Keratinocyte (primary cell): ENCODE measurements around the gene CARMIL3. TPM values are rescaled to one million over a fixed set of nuclear protein-coding genes. Genes with fewer than 3 reads are reported as not detected.

Experiments
- DNase-seq: peaks from one replicate; pipeline ENCODE4 v3.0.0-alpha.2; 2011; ENCODE audit warnings: low read depth, missing footprints, low spot score
- FAIRE-seq: peaks from 2 replicates; lab custom pipeline; 2011; peaks lifted over from hg19 to GRCh38; lab: Jason Lieb, UNC
- H2AFZ ChIP-seq: 2 replicates; pipeline ENCODE4 v1.6.0; 2012; ENCODE audit warnings: low read length, control low read depth, inconsistent platforms; ENCODE audit not compliant: control insufficient read depth
- H3K27ac ChIP-seq: 2 replicates; pipeline ENCODE4 v1.5.1; 2011; ENCODE audit warnings: low read length; ENCODE audit not compliant: control insufficient read depth, insufficient read depth
- H3K27me3 ChIP-seq: 3 replicates; pipeline ENCODE4 v1.6.0; 2011; ENCODE audit warnings: low read length; ENCODE audit not compliant: control insufficient read depth, insufficient read depth; ENCODE audit errors: extremely low read depth
- H3K36me3 ChIP-seq, 2 experiments: 2 replicates in 1 of 2; 3 replicates in 1 of 2; pipeline ENCODE4 v1.5.1; 2011; ENCODE audit warnings: low read length in 2 of 2, mild to moderate bottlenecking in 1 of 2; ENCODE audit not compliant: control insufficient read depth in 2 of 2, insufficient read depth in 2 of 2; ENCODE audit errors: extremely low read depth in 1 of 2
- H3K4me1 ChIP-seq: 3 replicates; pipeline ENCODE4 v1.5.1; 2011; ENCODE audit warnings: low read length; ENCODE audit not compliant: control insufficient read depth, insufficient read depth; ENCODE audit errors: extremely low read depth
- H3K4me2 ChIP-seq: 3 replicates; pipeline ENCODE4 v1.6.0; 2011; ENCODE audit warnings: low read depth, low read length; ENCODE audit not compliant: control insufficient read depth, insufficient read depth; ENCODE audit errors: extremely low read depth
- H3K4me3 ChIP-seq, 3 experiments: fragments of 200-600 bp in 1 of 3; sonication (generic) in 1 of 3; 2 replicates in 2 of 3; 3 replicates in 1 of 3; pipeline ENCODE4 v1.5.1; 2011 to 2016; ENCODE audit warnings: low read length in 3 of 3, mild to moderate bottlenecking in 3 of 3, control low read depth in 2 of 3, inconsistent platforms in 1 of 3, low read depth in 1 of 3, mixed read lengths in 1 of 3, mixed run types in 1 of 3, moderate library complexity in 1 of 3; ENCODE audit not compliant: control insufficient read depth in 2 of 3, insufficient read depth in 2 of 3; ENCODE audit errors: extremely low read depth in 1 of 3
- H3K79me2 ChIP-seq: 2 replicates; pipeline ENCODE4 v1.6.0; 2012; ENCODE audit warnings: low read length; ENCODE audit not compliant: control insufficient read depth, insufficient read depth
- H3K9ac ChIP-seq: 3 replicates; pipeline ENCODE4 v1.6.0; 2011; ENCODE audit warnings: low read length; ENCODE audit not compliant: control insufficient read depth, insufficient read depth; ENCODE audit errors: extremely low read depth
- H3K9me1 ChIP-seq: 3 replicates; pipeline ENCODE4 v1.6.0; 2011; ENCODE audit warnings: low read length; ENCODE audit not compliant: control insufficient read depth, insufficient read depth; ENCODE audit errors: extremely low read depth
- H3K9me3 ChIP-seq: 2 replicates; pipeline ENCODE4 v1.5.1; 2012; ENCODE audit warnings: low read depth, low read length; ENCODE audit not compliant: control insufficient read depth
- H4K20me1 ChIP-seq: 3 replicates; pipeline ENCODE4 v1.6.0; 2011; ENCODE audit warnings: low read length; ENCODE audit not compliant: control insufficient read depth, insufficient read depth; ENCODE audit errors: extremely low read depth
- EZH2 ChIP-seq: IDR thresholded peaks from one replicate; pipeline ENCODE4 v1.6.1; 2012; ENCODE audit warnings: inconsistent platforms, mild to moderate bottlenecking, low read length, moderate library complexity
- dilution Hi-C: fragments of 300-500 bp; cut with MboI; formaldehyde crosslinking; loops from one replicate; pipeline ENCODE4 v1.7.0; 2020; ENCODE audit warnings: low sequenced_read_pairs; ENCODE audit not compliant: extremely low pct_ligation_motif_present
- polyA plus RNA-seq, 5 experiments: library from polyadenylated mRNA; depleted of rRNA in 3 of 5; stranded (reverse) in 3 of 5; stranded (forward) in 1 of 5; unstranded in 1 of 5; fragments of >200 nt; gene quantifications; 1 replicate in 1 of 5; 2 replicates in 3 of 5; 3 replicates in 1 of 5; pipeline versions ENCODE4 v1.2.1 to v1.2.3, GENCODE V29; 2011 to 2012; ENCODE audit warnings: missing spikeins in 2 of 5, low read depth in 1 of 5, low replicate concordance in 1 of 5
- TF ChIP-seq, protein P1 (sequence below), 3 experiments: IDR thresholded peaks in 1 of 3; conservative IDR thresholded peaks in 1 of 3; optimal IDR thresholded peaks in 1 of 3; 2 replicates in 2 of 3; 3 replicates in 1 of 3; pipeline versions ENCODE3 to v1.5.1; 2011; ENCODE audit warnings: low read length in 3 of 3, mild to moderate bottlenecking in 3 of 3, moderate library complexity in 2 of 3, control low read depth in 1 of 3, inconsistent platforms in 1 of 3; ENCODE audit not compliant: insufficient read depth in 2 of 3; ENCODE audit errors: extremely low read depth in 1 of 3

Gene CARMIL3
- polyA plus RNA-seq, 1 donor (not counting 4 experiments of a cell fraction or from before 2014, with no cell fraction given), result 0.12 TPM

DNA sequence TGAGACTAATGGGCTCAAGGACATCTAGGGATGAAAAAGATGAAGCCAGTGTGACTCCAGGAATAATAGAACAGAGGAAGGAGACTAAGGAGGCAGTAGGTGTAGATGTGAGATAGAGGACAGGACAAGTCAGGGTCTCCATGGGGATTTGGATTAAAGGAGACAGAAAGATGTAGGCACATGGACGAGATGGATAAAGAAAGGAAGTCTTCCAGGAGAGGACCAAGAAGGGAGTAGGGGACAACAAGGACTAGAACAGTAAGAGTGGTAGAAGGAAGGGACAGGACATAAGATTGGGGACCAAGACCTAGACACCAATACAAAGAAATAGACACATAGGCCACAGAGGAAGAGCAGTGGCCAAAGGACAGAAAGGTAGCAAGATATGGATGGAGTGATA lies 35.2 kb downstream of the CARMIL3 start:
- DNase-seq, result no peak
- no peak overlapping the region for H3K27ac ChIP-seq
- H3K4me2 ChIP-seq, result no peak overlapping the region
- TF ChIP-seq EZH2, result no peak
- TF ChIP-seq, protein P1, sequence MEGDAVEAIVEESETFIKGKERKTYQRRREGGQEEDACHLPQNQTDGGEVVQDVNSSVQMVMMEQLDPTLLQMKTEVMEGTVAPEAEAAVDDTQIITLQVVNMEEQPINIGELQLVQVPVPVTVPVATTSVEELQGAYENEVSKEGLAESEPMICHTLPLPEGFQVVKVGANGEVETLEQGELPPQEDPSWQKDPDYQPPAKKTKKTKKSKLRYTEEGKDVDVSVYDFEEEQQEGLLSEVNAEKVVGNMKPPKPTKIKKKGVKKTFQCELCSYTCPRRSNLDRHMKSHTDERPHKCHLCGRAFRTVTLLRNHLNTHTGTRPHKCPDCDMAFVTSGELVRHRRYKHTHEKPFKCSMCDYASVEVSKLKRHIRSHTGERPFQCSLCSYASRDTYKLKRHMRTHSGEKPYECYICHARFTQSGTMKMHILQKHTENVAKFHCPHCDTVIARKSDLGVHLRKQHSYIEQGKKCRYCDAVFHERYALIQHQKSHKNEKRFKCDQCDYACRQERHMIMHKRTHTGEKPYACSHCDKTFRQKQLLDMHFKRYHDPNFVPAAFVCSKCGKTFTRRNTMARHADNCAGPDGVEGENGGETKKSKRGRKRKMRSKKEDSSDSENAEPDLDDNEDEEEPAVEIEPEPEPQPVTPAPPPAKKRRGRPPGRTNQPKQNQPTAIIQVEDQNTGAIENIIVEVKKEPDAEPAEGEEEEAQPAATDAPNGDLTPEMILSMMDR (optimal IDR thresholded peaks at IDR 0.05 in 1 of 3, IDR thresholded peaks at IDR 0.05 in 1 of 3, conservative IDR thresholded peaks at IDR 0.05 in 1 of 3; ENCODE audit: extremely low read depth in 1 of 3, insufficient read depth in 2 of 3, low read length in 3 of 3), result no peak
- H3K9ac ChIP-seq, result no peak overlapping the region
- no peak overlapping the region for H2AFZ ChIP-seq
- H3K4me1 ChIP-seq, result no peaks in the 10 kb centered on the region
- no peak for FAIRE-seq
- H3K4me3 ChIP-seq, result no peak overlapping the region
- no peaks in the 10 kb centered on the region for H4K20me1 ChIP-seq
- H3K27me3 ChIP-seq, result peaks cover 11% of the 10 kb centered on the region
- no peaks in the 10 kb centered on the region for H3K9me3 ChIP-seq
- no peaks in the 10 kb centered on the region for H3K36me3 ChIP-seq
- H3K79me2 ChIP-seq, result no peaks in the 10 kb centered on the region
- no peaks in the 10 kb centered on the region for H3K9me1 ChIP-seq
- dilution Hi-C loops, result no loop called here

GRCh38 chr14:24088095-24088494 lies 36.3 kb downstream of the CARMIL3 start:
- Histone ChIP-seq H3K4me2 (no peak overlapping the region), H3K9ac (no peak overlapping the region), H3K27ac (no peak overlapping the region), H4K20me1 (no peaks in the 10 kb centered on the region), H3K36me3 (no peaks in the 10 kb centered on the region), H3K4me1 (peaks cover 2% of the 10 kb centered on the region), H3K9me1 (no peaks in the 10 kb centered on the region), H3K9me3 (no peaks in the 10 kb centered on the region), H3K79me2 (no peaks in the 10 kb centered on the region), H3K4me3 (no peak overlapping the region), H3K27me3 (no peaks in the 10 kb centered on the region), H2AFZ (no peak overlapping the region)
- FAIRE-seq, result no peak
- no peak for DNase-seq
- dilution Hi-C loops, result no loop called here
- TF ChIP-seq EZH2, result no peak
- TF ChIP-seq, protein P1 (optimal IDR thresholded peaks at IDR 0.05 in 1 of 3, IDR thresholded peaks at IDR 0.05 in 1 of 3, conservative IDR thresholded peaks at IDR 0.05 in 1 of 3; ENCODE audit: extremely low read depth in 1 of 3, insufficient read depth in 2 of 3, low read length in 3 of 3), result no peak
